B cell (primary cell): Measurements from ENCODE around the gene TUBB2A. TPM values are rescaled to one million over a fixed set of nuclear protein-coding genes. Genes with fewer than 3 reads are reported as not detected.
"Not testable (repeated sequence)": the region's sequence is repeated elsewhere in the genome, so short reads cannot be mapped to it uniquely, and the experiment has no call there.

Experiments used
- ATAC-seq: fragments of 200-7000 bp; cut with Tn5 transposase; one replicate; pipeline ENCODE4 v1.10.0; 2021; ENCODE audit warnings: low read depth, mild to moderate bottlenecking, moderate number of reproducible peaks, moderate library complexity
- CTCF ChIA-PET: fragments of 350-600 bp; sonication (Branson Sonifier 250); formaldehyde crosslinking; loops from one replicate; lab custom pipeline; 2021; ENCODE audit warnings: antibody characterized with exemption, inconsistent platforms; lab: Charles Lee
- POLR2A ChIA-PET: fragments of 350-600 bp; sonication (Branson Sonifier 250); formaldehyde crosslinking; loops from one replicate; lab custom pipeline; 2021; ENCODE audit warnings: antibody characterized with exemption; lab: Charles Lee
- DNase-seq: peaks from one replicate; pipeline ENCODE4 v3.0.0; 2013
- H2AFZ ChIP-seq: 2 replicates; pipeline ENCODE4 v1.6.1; 2012; ENCODE audit warnings: mild to moderate bottlenecking, low read depth, low read length; ENCODE audit not compliant: insufficient read depth, poor library complexity, severe bottlenecking
- H3K27ac ChIP-seq, 2 donors: 1 replicate in 1 of 2; 2 replicates in 1 of 2; pipeline ENCODE4 v1.5.1; 2012 to 2013; ENCODE audit warnings: low read length in 2 of 2, mild to moderate bottlenecking in 2 of 2, moderate library complexity in 1 of 2
- H3K27me3 ChIP-seq, 4 experiments: fragments of 200-600 bp in 1 of 4; sonication (generic) in 1 of 4; replicated peaks in 1 of 4; 1 replicate in 2 of 4; 2 replicates in 2 of 4; pipeline versions ENCODE4 v1.6.1 to v1.7.0; 2013 to 2016; ENCODE audit warnings: low read length in 3 of 4, mild to moderate bottlenecking in 2 of 4, mixed read lengths in 1 of 4, moderate library complexity in 1 of 4; ENCODE audit not compliant: insufficient read depth in 4 of 4, control insufficient read depth in 3 of 4; ENCODE audit errors: control extremely low read depth in 1 of 4
- H3K36me3 ChIP-seq, 2 experiments: replicated peaks in 1 of 2; 1 replicate in 1 of 2; 2 replicates in 1 of 2; pipeline versions ENCODE4 v1.6.1 to v1.7.1; 2013; ENCODE audit warnings: low read length in 1 of 2; ENCODE audit not compliant: insufficient read depth in 2 of 2, control insufficient read depth in 1 of 2; ENCODE audit errors: control extremely low read depth in 1 of 2, extremely low read depth in 1 of 2
- H3K4me1 ChIP-seq, 2 donors: fragments of 200-600 bp in 1 of 2; sonication (generic) in 1 of 2; 1 replicate in 1 of 2; 2 replicates in 1 of 2; pipeline versions ENCODE4 v1.5.1 to v1.6.1; 2013 to 2017; ENCODE audit warnings: low read length in 2 of 2; ENCODE audit not compliant: control insufficient read depth in 2 of 2, insufficient read depth in 2 of 2
- H3K4me2 ChIP-seq: replicated peaks from 2 replicates; pipeline ENCODE3; 2012; ENCODE audit warnings: mild to moderate bottlenecking, low read depth, low read length; ENCODE audit not compliant: poor library complexity, severe bottlenecking
- H3K4me3 ChIP-seq, 5 experiments: fragments of 200-600 bp in 1 of 5; sonication (generic) in 1 of 5; 1 replicate in 3 of 5; 2 replicates in 2 of 5; pipeline versions ENCODE4 v1.5.1 to v1.7.0; 2011 to 2016; ENCODE audit warnings: low read length in 4 of 5, mild to moderate bottlenecking in 4 of 5, low read depth in 2 of 5, control low read depth in 1 of 5, moderate library complexity in 1 of 5; ENCODE audit not compliant: insufficient read depth in 1 of 5; ENCODE audit errors: control extremely low read depth in 1 of 5, extremely low read depth in 1 of 5
- H3K79me2 ChIP-seq: fragments of 200-600 bp; sonication (generic); one replicate; pipeline ENCODE4 v1.6.0; 2016; ENCODE audit warnings: low read length; ENCODE audit not compliant: control insufficient read depth, insufficient read depth
- H3K9ac ChIP-seq: fragments of 200-600 bp; sonication (generic); 2 replicates; pipeline ENCODE4 v1.6.1; 2017; ENCODE audit warnings: mild to moderate bottlenecking, low read length, moderate library complexity
- H3K9me3 ChIP-seq, 3 donors: one replicate each; pipeline versions ENCODE4 v1.6.1 to v1.7.1; 2013; ENCODE audit warnings: low read length in 2 of 3; ENCODE audit not compliant: control insufficient read depth in 2 of 3, insufficient read depth in 1 of 3; ENCODE audit errors: control extremely low read depth in 1 of 3
- H4K20me1 ChIP-seq: 2 replicates; pipeline ENCODE4 v1.6.0; 2012; ENCODE audit warnings: mild to moderate bottlenecking, low read length; ENCODE audit not compliant: insufficient read depth, control insufficient read depth, poor library complexity, severe bottlenecking
- H3K27ac Mint-ChIP-seq: one replicate; pipeline ENCODE4 v1.8.0; 2021; ENCODE audit warnings: mixed read lengths
- H3K27me3 Mint-ChIP-seq: one replicate; pipeline ENCODE4 v1.8.0; 2021; ENCODE audit warnings: mixed read lengths
- H3K4me1 Mint-ChIP-seq: one replicate; pipeline ENCODE4 v1.8.0; 2021; ENCODE audit warnings: mixed read lengths
- H3K4me3 Mint-ChIP-seq: one replicate; pipeline ENCODE4 v1.8.0; 2021; ENCODE audit warnings: mixed read lengths
- H3K9me3 Mint-ChIP-seq: one replicate; pipeline ENCODE4 v1.8.0; 2022; ENCODE audit warnings: mixed read lengths; ENCODE audit not compliant: insufficient read depth
- EZH2 ChIP-seq: IDR thresholded peaks from 2 replicates; pipeline ENCODE4 v1.6.1; 2012; ENCODE audit warnings: borderline replicate concordance, low read depth, mild to moderate bottlenecking, moderate library complexity, low read length; ENCODE audit not compliant: insufficient read depth, poor library complexity, severe bottlenecking
- WGBS: methylation state at CpG from one replicate; pipeline ENCODE4 v1.1.5; 2013; ENCODE audit warnings: missing lambda C conversion rate; ENCODE audit not compliant: insufficient coverage; 5-methylcytosine and 5-hydroxymethylcytosine counted together
- intact Hi-C: fragments of 100-400 bp; cut with micrococcal nuclease; formaldehyde crosslinking; loops from one replicate; pipeline ENCODE4 v1.10.0; 2022
- polyA plus RNA-seq: library from polyadenylated mRNA; depleted of rRNA; stranded (reverse); fragments of >200 nt; gene quantifications from 2 replicates; pipeline ENCODE4 v1.2.3, GENCODE V29; 2012
- total RNA-seq, 2 donors: library from RNA; stranded (reverse); fragments of 120-200 nt in 1 of 2; gene quantifications; 1 replicate in 1 of 2; 2 replicates in 1 of 2; pipeline versions ENCODE4 v1.2.3 to v1.2.4, GENCODE V29; 2013 to 2022
- TF ChIP-seq, protein P1 (sequence below): fragments of 200-600 bp; IDR thresholded peaks from one replicate; pipeline ENCODE4 v1.8.0; 2022; ENCODE audit warnings: antibody characterized with exemption, mild to moderate bottlenecking

Gene TUBB2A
- total and polyA plus RNA-seq, 2 donors (not counting 1 experiment from before 2014, with no cell fraction given), result 4.2 to 146 TPM

DNA sequence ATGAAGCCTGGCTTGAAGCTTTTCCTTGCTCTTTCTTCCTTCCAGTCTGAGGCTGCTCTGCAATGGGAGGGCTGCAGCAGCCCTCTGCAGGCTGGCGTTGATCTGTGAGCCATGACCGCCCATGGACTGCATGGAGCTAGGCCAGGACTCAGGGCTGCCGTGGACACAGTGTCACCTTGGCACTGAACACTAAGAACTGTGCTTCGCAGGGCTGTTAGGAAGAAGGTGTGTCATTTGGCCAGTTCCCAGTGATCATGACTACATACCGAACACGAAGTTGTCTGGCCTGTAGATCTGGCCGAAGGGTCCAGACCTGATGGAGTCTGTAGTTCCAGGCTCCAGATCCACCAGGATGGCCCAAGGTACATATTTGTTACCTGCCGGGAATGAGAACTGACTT is 21.3 kb upstream of the TUBB2A start:
- H3K4me1 Mint-ChIP-seq, H3K27ac ChIP-seq, H3K4me1 ChIP-seq, H4K20me1 ChIP-seq, H3K27ac Mint-ChIP-seq, H2AFZ ChIP-seq, H3K9ac ChIP-seq, H3K27me3 ChIP-seq, H3K4me3 Mint-ChIP-seq, H3K4me2 ChIP-seq, ATAC-seq, DNase-seq, CTCF ChIA-PET, H3K9me3 ChIP-seq, H3K79me2 ChIP-seq, H3K36me3 ChIP-seq, POLR2A ChIA-PET, intact Hi-C loops, H3K4me3 ChIP-seq, H3K9me3 Mint-ChIP-seq: not testable (repeated sequence)
- 94% methylated on average over 6 of the region's 8 CpGs for WGBS
- peaks cover 11% of the 10 kb centered on the region for H3K27me3 Mint-ChIP-seq

DNA sequence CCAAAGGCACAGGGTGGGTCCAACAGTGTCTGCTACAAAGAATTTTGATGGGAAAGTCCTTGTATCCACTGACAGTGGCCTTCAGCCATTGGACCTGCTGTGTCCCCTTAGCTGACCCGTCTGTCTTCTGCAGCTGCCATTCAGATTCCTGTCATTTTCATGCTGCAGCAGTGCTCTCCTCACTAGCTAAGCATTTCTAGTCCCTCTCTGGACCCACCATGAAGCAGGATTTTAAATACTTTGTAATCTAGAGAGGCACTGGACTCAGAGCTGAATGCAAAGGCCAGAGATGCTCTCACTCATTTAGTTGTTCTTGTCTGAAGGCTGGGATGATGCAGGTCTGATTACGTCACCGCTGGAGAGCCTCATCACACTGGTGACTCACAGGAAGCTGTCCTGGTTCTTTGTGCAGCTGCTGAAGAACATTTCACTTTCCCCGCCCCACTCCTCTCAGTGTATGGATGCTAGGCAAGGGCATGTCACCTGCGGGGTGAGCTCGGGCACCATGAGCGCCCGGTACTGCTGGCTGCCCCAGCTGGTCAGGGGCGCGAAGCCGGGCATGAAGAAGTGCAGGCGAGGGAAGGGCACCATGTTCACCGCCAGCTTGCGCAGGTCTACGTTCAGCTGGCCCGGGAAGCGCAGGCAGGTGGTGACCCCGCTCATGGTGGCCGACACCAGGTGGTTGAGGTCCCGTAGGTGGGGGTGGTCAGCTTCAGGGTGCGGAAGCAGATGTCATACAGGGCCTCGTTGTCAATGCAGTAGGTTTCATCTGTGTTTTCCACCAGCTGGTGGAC is 19.4 kb upstream of the TUBB2A start:
- no peak overlapping the region for H2AFZ ChIP-seq
- H3K27me3 Mint-ChIP-seq, result peaks cover 11% of the 10 kb centered on the region
- intact Hi-C loops, result no loop called here
- ChIA-PET CTCF (no interaction called here), POLR2A (no interaction called here)
- no peaks in the 10 kb centered on the region for H3K36me3 ChIP-seq
- H3K9ac ChIP-seq, result no peak overlapping the region
- no peaks in the 10 kb centered on the region for H3K9me3 Mint-ChIP-seq
- no peak for ATAC-seq
- H3K4me3 ChIP-seq, result no peak overlapping the region
- H3K27ac ChIP-seq, result no peak overlapping the region
- no peaks in the 10 kb centered on the region for H3K27me3 ChIP-seq
- H3K4me1 Mint-ChIP-seq, result peaks cover 2% of the 10 kb centered on the region
- no peaks in the 10 kb centered on the region for H3K79me2 ChIP-seq
- H3K4me2 ChIP-seq, result no peak overlapping the region
- no peaks in the 10 kb centered on the region for H3K4me1 ChIP-seq
- H3K27ac Mint-ChIP-seq, result no peak overlapping the region
- H3K4me3 Mint-ChIP-seq, result no peak overlapping the region
- H4K20me1 ChIP-seq, result no peaks in the 10 kb centered on the region
- TF ChIP-seq, protein P1, sequence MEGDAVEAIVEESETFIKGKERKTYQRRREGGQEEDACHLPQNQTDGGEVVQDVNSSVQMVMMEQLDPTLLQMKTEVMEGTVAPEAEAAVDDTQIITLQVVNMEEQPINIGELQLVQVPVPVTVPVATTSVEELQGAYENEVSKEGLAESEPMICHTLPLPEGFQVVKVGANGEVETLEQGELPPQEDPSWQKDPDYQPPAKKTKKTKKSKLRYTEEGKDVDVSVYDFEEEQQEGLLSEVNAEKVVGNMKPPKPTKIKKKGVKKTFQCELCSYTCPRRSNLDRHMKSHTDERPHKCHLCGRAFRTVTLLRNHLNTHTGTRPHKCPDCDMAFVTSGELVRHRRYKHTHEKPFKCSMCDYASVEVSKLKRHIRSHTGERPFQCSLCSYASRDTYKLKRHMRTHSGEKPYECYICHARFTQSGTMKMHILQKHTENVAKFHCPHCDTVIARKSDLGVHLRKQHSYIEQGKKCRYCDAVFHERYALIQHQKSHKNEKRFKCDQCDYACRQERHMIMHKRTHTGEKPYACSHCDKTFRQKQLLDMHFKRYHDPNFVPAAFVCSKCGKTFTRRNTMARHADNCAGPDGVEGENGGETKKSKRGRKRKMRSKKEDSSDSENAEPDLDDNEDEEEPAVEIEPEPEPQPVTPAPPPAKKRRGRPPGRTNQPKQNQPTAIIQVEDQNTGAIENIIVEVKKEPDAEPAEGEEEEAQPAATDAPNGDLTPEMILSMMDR, result no peak
- no peak for TF ChIP-seq EZH2
- H3K9me3 ChIP-seq, result no peaks in the 10 kb centered on the region
- 84% methylated on average over 18 of the region's 22 CpGs for WGBS
- no peak for DNase-seq
